Tibial nerve (tissue), 4 donors: Measurements from ENCODE around the gene CEP57. TPM values are rescaled to one million over a fixed set of nuclear protein-coding genes. Genes with fewer than 3 reads are reported as not detected.

Source experiments
- DNase-seq, 2 donors: peaks; one replicate each; pipeline ENCODE4 v3.0.0-alpha.2; 2019; ENCODE audit warnings: low spot score in 2 of 2
- H3K27ac ChIP-seq, 4 donors: fragments of 200-600 bp; sonication (generic) in 3 of 4; one replicate each; pipeline ENCODE4 v1.5.1; 2017 to 2019; ENCODE audit warnings: mild to moderate bottlenecking in 1 of 4
- H3K27me3 ChIP-seq, 2 donors: fragments of 200-600 bp; sonication (generic) in 1 of 2; one replicate each; pipeline versions ENCODE4 v1.5.1 to v1.6.0; 2017 to 2019
- H3K36me3 ChIP-seq, 3 donors: fragments of 200-600 bp; sonication (generic); one replicate each; pipeline ENCODE4 v1.5.1; 2018 to 2019
- H3K4me1 ChIP-seq, 4 donors: fragments of 200-600 bp; sonication (generic) in 3 of 4; one replicate each; pipeline ENCODE4 v1.5.1; 2017 to 2019
- H3K4me3 ChIP-seq, 4 donors: fragments of 200-600 bp; sonication (generic) in 3 of 4; one replicate each; pipeline ENCODE4 v1.5.1; 2017 to 2019; ENCODE audit warnings: mild to moderate bottlenecking in 1 of 4, moderate library complexity in 1 of 4
- H3K9me3 ChIP-seq, 4 donors: fragments of 200-600 bp; sonication (generic) in 3 of 4; one replicate each; pipeline ENCODE4 v1.5.1; 2017 to 2019
- EP300 ChIP-seq, 2 donors: sonication (generic); formaldehyde crosslinking; IDR thresholded peaks; one replicate each; pipeline ENCODE4 v1.6.1; 2017; ENCODE audit warnings: antibody characterized with exemption in 2 of 2, mild to moderate bottlenecking in 1 of 2
- POLR2A ChIP-seq, 2 donors: fragments of 450-650 bp; IDR thresholded peaks; one replicate each; pipeline ENCODE4 v1.6.1; 2017; ENCODE audit warnings: antibody characterized with exemption in 2 of 2, mild to moderate bottlenecking in 2 of 2, moderate library complexity in 2 of 2
- WGBS, 2 donors: methylation state at CpG; one replicate each; pipeline ENCODE4 v1.1.5; 2018; 5-methylcytosine and 5-hydroxymethylcytosine counted together
- total RNA-seq, 4 donors: library from RNA; depleted of rRNA; stranded (reverse); fragments of >200 nt; gene quantifications; one replicate each; pipeline ENCODE4 v1.1.0, GENCODE V29; 2016
- TF ChIP-seq, protein P1 (sequence below), 5 experiments: fragments of 200-600 bp in 3 of 5; fragments of 450-650 bp in 2 of 5; sonication (generic) in 3 of 5; IDR thresholded peaks; one replicate each; pipeline ENCODE4 v1.5.1; 2016 to 2019; ENCODE audit warnings: antibody characterized with exemption in 5 of 5, mild to moderate bottlenecking in 3 of 5, moderate library complexity in 2 of 5

CEP57 gene
- total RNA-seq, 4 donors from 2014 or later = 48.9 to 58.0 (median 52.1) TPM

DNA sequence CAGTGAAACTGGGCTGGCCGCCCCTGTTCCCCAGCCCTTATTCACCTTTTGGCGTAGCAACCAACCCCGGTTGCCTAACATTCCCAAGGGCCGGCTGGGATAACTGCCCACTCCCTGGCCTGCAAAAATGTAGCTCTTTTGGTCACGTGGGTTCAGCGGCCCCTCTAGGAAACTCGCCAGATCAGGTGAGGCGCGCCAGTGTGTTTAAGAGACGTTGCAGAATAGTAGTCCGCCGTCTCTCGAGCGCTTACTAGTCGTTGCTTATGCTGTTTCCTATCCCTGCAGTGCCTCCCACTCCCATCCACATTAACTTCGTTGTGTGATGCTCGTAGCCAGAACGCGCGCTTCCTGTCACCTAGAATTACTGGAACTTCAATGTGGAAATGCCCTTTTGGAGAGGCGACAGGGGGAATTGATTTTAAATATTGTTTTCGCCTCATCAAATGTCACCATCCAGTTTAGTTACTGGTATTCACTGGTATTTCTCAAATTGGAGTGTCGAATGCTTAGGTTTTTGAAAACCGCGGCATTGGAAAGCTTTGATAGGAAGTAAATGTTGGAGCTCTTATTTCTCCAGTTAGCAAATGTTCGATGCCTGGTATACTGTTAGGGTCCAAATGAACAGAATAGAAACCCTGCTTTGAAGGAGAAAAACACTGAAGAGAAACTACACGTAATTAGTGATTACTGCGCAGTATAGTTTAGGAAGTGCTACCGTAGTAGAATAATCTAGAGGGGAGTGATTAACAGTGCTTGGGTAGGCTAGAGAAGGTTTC, 823 bp downstream of the CEP57 start:
- peak; percentile 55 to 61 for DNase-seq
- TF ChIP-seq, protein P1, sequence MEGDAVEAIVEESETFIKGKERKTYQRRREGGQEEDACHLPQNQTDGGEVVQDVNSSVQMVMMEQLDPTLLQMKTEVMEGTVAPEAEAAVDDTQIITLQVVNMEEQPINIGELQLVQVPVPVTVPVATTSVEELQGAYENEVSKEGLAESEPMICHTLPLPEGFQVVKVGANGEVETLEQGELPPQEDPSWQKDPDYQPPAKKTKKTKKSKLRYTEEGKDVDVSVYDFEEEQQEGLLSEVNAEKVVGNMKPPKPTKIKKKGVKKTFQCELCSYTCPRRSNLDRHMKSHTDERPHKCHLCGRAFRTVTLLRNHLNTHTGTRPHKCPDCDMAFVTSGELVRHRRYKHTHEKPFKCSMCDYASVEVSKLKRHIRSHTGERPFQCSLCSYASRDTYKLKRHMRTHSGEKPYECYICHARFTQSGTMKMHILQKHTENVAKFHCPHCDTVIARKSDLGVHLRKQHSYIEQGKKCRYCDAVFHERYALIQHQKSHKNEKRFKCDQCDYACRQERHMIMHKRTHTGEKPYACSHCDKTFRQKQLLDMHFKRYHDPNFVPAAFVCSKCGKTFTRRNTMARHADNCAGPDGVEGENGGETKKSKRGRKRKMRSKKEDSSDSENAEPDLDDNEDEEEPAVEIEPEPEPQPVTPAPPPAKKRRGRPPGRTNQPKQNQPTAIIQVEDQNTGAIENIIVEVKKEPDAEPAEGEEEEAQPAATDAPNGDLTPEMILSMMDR (IDR thresholded peaks at IDR 0.05) = no peak
- no peak for TF ChIP-seq EP300 (IDR thresholded peaks at IDR 0.05)
- no peak for TF ChIP-seq POLR2A (IDR thresholded peaks at IDR 0.05)

DNA sequence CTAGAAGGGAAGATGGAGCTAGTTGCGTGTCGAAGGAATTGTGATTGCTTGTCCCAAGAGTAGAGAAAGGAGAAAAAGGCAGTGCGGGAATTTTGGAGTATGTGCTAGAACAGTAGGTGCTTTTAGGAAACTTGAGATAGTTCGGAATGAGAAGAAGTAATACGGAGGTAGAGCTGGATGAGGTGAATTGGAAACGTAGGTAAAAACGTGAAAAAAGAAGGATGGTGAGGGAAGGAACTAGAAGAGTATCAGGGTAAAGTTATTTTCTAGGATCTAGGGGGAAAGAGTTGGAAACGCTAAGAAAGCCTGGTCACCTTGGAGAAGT, 1.4 kb downstream of the CEP57 start:
- no peak for TF ChIP-seq POLR2A (IDR thresholded peaks at IDR 0.05)
- TF ChIP-seq, protein P1 (IDR thresholded peaks at IDR 0.05) = no peak
- TF ChIP-seq EP300 (IDR thresholded peaks at IDR 0.05) = no peak
- Histone ChIP-seq H3K9me3 (no peaks in the 10 kb centered on the region), H3K27me3 (no peaks in the 10 kb centered on the region), H3K36me3 (peaks cover 0 to 11% (median 0%) of the 10 kb centered on the region in 3 donors), H3K4me3 (peak overlapping the region in 2 of 4 donors; percentile 85 to 94), H3K27ac (peak overlapping the region in 3 of 4 donors; percentile 99 to 100 (median 99)), H3K4me1 (peaks cover 6 to 31% (median 18%) of the 10 kb centered on the region in 4 donors)
- DNase-seq = no peak
- WGBS, 2 donors = 47 to 58% methylated on average over 8 of the region's 8 CpGs

More for the DNA sequence above, 823 bp downstream of the CEP57 start:
- Histone ChIP-seq H3K4me3 (peak overlapping the region; percentile 71 to 96 (median 90)), H3K36me3 (peaks cover 0 to 15% (median 0%) of the 10 kb centered on the region in 3 donors), H3K27ac (peak overlapping the region; percentile 99 to 100 (median 99)), H3K4me1 (peaks cover 6 to 34% (median 18%) of the 10 kb centered on the region in 4 donors), H3K9me3 (no peaks in the 10 kb centered on the region), H3K27me3 (no peaks in the 10 kb centered on the region)
- WGBS, 2 donors = 5 to 6% methylated on average over 29 of the region's 29 CpGs

DNA sequence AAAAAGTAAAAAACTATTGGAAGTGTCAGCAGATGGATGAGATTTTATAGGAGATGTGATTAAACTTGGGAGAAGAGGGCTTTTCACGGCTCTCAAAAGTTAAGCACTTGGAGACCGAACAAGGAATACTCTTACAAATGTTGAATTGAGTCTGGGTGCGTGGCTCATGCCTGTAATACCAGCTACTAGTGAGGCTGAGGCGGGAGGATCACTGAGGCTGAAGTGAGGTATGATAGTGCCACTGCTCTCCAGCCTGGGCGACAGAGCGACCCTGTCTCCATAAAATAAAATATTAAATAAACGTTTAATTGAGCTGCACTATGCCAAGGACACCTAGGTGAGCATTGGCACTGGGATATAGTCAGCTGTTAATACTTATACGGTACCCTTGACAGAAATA, 1.9 kb downstream of the CEP57 start:
- no peak for TF ChIP-seq EP300 (IDR thresholded peaks at IDR 0.05)
- Histone ChIP-seq H3K9me3 (no peaks in the 10 kb centered on the region), H3K36me3 (peaks cover 0 to 7% (median 0%) of the 10 kb centered on the region in 3 donors), H3K4me1 (peaks cover 6 to 30% (median 18%) of the 10 kb centered on the region in 4 donors), H3K27me3 (no peaks in the 10 kb centered on the region), H3K27ac (no peak overlapping the region), H3K4me3 (no peak overlapping the region)
- no peak for DNase-seq
- 86 to 90% methylated on average over 8 of the region's 8 CpGs for WGBS, 2 donors

DNA sequence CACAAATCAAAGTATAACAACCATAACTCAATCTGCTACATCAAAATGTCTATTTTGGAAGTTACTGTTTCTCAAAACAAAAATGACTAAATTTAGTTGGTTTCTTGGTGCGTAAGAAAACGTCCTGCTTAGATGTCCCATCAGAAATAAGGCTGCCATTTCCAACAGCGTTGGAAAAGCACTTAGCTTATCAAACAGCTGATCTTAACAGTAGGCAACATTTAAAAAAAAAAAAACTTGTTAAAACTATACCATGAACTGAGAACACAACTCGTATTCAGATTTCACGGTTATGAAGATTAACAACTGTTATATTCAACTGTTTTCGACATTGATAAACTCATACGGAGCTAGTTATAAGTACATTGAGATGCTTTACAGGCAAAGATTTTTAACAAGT, 2.4 kb downstream of the CEP57 start:
- Histone ChIP-seq H3K4me3 (no peak overlapping the region), H3K36me3 (peaks cover 0 to 2% (median 0%) of the 10 kb centered on the region in 3 donors), H3K4me1 (peaks cover 6 to 25% (median 18%) of the 10 kb centered on the region in 4 donors), H3K9me3 (no peaks in the 10 kb centered on the region), H3K27ac (no peak overlapping the region), H3K27me3 (no peaks in the 10 kb centered on the region)
- DNase-seq = no peak
- no peak for TF ChIP-seq EP300 (IDR thresholded peaks at IDR 0.05)
- TF ChIP-seq, protein P1 (IDR thresholded peaks at IDR 0.05) = no peak
- TF ChIP-seq POLR2A (IDR thresholded peaks at IDR 0.05) = no peak
- 92 to 95% methylated on average over 7 of the region's 7 CpGs for WGBS, 2 donors

DNA sequence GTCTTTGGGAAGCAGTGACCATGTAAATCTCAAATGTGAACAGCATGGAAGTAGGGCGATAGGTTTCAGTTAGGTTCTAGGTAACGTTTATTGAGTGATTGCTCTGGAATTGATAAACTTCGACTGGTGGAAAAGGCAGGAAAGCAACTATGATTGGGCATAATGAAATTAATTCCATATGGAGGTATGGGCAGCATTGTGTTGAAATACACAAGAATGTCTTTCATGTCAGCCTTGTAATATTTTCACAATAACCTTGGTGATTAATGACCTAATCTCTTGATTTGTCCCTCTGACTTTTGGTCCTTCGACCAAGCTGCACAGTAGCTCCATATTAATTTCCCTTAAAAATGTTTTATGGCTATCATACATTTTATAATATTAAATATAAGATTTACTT, 2.8 kb downstream of the CEP57 start:
- DNase-seq = no peak
- TF ChIP-seq EP300 (IDR thresholded peaks at IDR 0.05) (no peak), POLR2A (IDR thresholded peaks at IDR 0.05) (no peak)
- TF ChIP-seq, protein P1 (IDR thresholded peaks at IDR 0.05) = no peak
- H3K36me3 ChIP-seq = no peaks in the 10 kb centered on the region
- no peaks in the 10 kb centered on the region for H3K9me3 ChIP-seq
- 67 to 89% methylated on average over 4 of the region's 4 CpGs for WGBS, 2 donors
- H3K4me1 ChIP-seq = peaks cover 4 to 21% (median 14%) of the 10 kb centered on the region in 4 donors
- H3K27me3 ChIP-seq = no peaks in the 10 kb centered on the region
- H3K4me3 ChIP-seq = no peak overlapping the region
- no peak overlapping the region for H3K27ac ChIP-seq
